GM06990 (cell line): ENCODE results near the gene CDH4.

ENCODE experiments used
- DNase-seq: peaks from one replicate; pipeline ENCODE4 v3.0.0-alpha.2; 2011; ENCODE audit not compliant: insufficient read length; ENCODE audit errors: extremely low read depth
- H3K27me3 ChIP-seq: replicated peaks from 2 replicates; pipeline ENCODE4 v1.6.0; 2011; ENCODE audit warnings: low read length; ENCODE audit not compliant: control insufficient read depth, insufficient read depth
- H3K36me3 ChIP-seq: 2 replicates; pipeline ENCODE4 v1.5.1; 2011; ENCODE audit warnings: low read length; ENCODE audit not compliant: control insufficient read depth, insufficient read depth
- H3K4me3 ChIP-seq: replicated peaks from 2 replicates; pipeline ENCODE4 v1.5.1; 2011; ENCODE audit warnings: low read depth, mild to moderate bottlenecking, control low read depth, low read length
- TF ChIP-seq, protein P1 (sequence below): IDR thresholded peaks from 2 replicates; pipeline ENCODE4 v1.5.1; 2011; ENCODE audit warnings: low read length, control low read depth, mild to moderate bottlenecking, inconsistent platforms; ENCODE audit not compliant: insufficient read depth, poor library complexity, severe bottlenecking

The CDH4 gene

DNA sequence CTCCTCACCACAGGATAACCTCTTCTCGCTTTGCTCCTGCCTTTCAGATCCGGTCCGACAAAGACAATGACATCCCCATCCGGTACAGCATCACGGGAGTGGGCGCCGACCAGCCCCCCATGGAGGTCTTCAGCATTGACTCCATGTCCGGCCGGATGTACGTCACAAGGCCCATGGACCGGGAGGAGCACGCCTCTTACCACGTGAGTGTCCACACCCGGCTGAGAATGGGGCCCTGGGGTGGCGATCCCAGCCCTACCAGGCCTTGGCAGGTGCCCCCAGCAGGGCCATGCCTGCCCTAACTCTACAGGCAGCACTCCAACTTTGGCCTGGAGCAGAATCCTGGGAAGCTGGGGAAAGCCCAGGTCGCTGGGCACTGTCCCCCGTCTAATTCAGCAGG lies 592.6 kb downstream of the CDH4 start:
- no peaks in the 10 kb centered on the region for H3K36me3 ChIP-seq
- TF ChIP-seq, protein P1, sequence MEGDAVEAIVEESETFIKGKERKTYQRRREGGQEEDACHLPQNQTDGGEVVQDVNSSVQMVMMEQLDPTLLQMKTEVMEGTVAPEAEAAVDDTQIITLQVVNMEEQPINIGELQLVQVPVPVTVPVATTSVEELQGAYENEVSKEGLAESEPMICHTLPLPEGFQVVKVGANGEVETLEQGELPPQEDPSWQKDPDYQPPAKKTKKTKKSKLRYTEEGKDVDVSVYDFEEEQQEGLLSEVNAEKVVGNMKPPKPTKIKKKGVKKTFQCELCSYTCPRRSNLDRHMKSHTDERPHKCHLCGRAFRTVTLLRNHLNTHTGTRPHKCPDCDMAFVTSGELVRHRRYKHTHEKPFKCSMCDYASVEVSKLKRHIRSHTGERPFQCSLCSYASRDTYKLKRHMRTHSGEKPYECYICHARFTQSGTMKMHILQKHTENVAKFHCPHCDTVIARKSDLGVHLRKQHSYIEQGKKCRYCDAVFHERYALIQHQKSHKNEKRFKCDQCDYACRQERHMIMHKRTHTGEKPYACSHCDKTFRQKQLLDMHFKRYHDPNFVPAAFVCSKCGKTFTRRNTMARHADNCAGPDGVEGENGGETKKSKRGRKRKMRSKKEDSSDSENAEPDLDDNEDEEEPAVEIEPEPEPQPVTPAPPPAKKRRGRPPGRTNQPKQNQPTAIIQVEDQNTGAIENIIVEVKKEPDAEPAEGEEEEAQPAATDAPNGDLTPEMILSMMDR = no peak
- DNase-seq = no peak
- H3K4me3 ChIP-seq = no peak overlapping the region
- H3K27me3 ChIP-seq = no peaks in the 10 kb centered on the region

DNA sequence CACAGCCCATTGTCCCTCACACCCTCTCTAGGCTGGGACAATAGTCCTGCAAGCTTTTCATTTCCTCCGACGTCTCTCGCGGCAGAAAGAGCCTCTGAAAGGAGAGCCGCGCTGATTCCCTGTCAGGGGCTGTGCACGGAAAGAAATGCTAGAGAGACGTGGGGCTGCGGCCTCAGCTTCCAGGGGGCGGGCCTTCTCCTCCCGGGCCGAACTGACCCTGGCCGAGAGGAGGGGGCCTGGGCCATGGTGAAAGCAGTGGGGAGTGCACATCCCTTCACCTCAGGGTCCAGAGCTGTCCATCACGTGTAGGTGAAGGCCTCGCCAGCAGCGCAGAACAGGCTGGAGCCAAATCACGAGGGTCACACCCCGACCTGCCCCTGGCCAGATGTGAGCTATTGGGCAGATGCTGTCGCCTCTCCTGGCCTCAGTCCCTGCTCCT lies 593.2 kb downstream of the CDH4 start:
- Histone ChIP-seq H3K27me3 (no peaks in the 10 kb centered on the region), H3K36me3 (no peaks in the 10 kb centered on the region), H3K4me3 (no peak overlapping the region)
- no peak for DNase-seq
- TF ChIP-seq, protein P1 = no peak

DNA sequence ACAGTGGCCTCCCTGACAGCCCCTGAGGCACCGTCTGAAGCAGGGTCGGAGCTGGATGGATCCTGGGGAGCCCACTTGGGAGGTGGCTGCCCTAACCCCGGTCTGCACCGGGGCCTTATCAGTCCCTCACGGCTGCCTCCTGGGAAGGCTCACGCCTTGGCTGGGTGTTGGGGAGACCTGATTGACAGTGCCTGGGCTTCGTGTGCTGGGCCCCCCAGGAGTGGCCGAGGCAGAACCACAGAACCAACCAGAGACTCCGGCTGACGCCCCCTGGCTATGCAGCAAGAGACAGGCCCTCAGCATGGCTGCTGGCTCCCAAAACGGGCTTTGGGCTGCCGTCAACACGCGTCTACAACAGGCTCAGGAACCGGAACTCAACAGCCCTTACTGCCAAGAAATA lies 594.0 kb downstream of the CDH4 start:
- Histone ChIP-seq H3K36me3 (no peaks in the 10 kb centered on the region), H3K4me3 (no peak overlapping the region), H3K27me3 (no peaks in the 10 kb centered on the region)
- TF ChIP-seq, protein P1 = no peak
- no peak for DNase-seq

DNA sequence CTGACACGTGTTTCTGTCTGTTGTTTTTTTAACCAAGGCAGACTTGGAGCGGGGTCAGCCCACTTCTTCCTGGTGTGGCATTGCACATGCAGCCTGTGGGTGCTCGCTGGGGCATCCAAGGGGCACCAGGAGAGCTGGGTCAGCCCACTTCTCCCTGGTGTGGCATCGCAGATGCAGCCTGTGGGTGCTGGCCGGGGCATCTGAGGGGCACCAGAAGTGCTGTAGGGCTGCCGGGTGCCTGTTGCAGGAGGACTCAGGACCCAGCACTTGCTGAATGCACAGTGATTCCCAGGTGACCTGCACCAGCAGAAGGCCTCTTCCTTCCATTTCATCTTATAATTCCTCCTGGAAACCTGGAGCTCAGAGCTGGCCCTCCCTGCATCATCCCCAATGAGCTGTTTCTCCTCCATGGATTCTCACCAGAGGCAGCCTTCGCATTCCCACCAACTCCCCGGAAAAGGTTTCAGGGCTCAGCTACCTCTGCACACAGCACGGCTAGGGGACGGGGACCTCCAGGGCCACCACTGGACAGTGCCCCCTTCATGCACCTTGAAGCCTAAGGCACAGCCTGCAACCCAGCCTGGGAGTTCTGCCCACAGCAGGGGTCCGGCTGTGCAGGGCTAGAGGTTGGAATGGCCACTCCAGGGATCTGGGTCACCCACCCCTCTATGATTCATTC lies 594.8 kb downstream of the CDH4 start:
- H3K36me3 ChIP-seq = no peaks in the 10 kb centered on the region
- TF ChIP-seq, protein P1 = no peak
- no peaks in the 10 kb centered on the region for H3K27me3 ChIP-seq
- H3K4me3 ChIP-seq = no peak overlapping the region
- DNase-seq = no peak

DNA sequence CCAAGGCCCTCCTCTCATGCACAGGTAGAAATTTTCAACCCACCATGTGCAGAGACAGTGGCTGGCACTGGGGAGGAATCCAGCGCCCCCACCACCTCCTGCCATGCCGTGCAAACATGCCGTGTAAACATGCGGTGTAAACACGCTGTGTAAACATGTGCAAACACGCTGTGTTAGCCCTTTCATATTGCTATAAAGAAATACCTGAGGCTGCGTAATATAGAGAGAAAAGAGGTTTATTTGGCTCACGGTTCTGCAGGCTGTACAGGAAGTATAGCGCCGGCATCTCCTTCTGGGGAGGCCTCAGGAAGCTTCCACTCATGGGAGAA lies 595.3 kb downstream of the CDH4 start:
- Histone ChIP-seq H3K36me3 (no peaks in the 10 kb centered on the region), H3K4me3 (no peak overlapping the region), H3K27me3 (no peaks in the 10 kb centered on the region)
- no peak for DNase-seq
- TF ChIP-seq, protein P1 = no peak

DNA sequence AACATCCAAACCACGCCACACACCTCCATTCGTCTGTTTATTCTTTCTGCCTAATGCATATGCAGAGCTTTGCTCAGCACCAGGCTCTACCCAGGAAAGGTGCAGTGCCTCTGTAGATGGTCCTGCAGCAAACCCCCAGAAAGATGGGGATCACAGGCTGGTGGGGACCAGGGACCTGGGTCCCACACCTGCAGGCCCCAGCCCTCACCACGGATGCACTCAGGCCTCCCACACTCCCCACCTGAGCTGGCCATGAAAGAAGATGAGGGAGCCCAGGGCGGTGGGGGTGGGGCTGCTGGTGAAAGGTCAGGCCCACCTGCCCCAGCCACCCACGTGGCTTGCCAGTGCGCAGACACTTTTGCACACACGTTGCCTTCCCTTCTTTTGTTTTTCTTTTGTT lies 595.9 kb downstream of the CDH4 start:
- TF ChIP-seq, protein P1 = no peak
- no peaks in the 10 kb centered on the region for H3K36me3 ChIP-seq
- DNase-seq = no peak
- no peak overlapping the region for H3K4me3 ChIP-seq
- no peaks in the 10 kb centered on the region for H3K27me3 ChIP-seq
